HG02981 (cell line): ENCODE results near the gene JPH3.
"Not testable (repeated sequence)": the region's sequence is repeated elsewhere in the genome, so short reads cannot be mapped to it uniquely, and the experiment has no call there.

Experiments used
- ATAC-seq: cut with Tn5 transposase; IDR thresholded peaks from one replicate; pipeline ENCODE4 v1.9.1; 2021; ENCODE audit warnings: mild to moderate bottlenecking, moderate library complexity; ENCODE audit not compliant: unreplicated experiment

JPH3 gene

DNA sequence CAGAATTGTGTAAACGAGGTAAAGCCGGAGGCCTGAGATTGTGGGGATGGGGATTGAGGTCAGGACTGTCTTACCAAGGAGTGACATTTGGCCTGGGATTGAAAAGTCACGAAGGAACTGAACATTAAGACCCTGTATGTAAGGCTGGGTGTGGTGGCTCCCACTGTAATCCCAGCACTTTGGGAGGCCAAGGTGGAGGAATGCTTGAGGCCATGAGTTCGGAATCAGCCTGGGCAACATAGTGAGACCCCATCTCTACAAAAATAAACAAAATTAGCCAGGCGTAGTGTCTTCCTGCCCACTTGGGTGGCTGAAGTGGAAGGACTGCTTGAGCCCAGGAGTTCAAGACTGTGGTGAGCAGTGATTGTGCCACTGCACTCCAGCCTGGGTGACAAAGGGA lies 75.5 kb downstream of the JPH3 start:
- no peak for ATAC-seq

DNA sequence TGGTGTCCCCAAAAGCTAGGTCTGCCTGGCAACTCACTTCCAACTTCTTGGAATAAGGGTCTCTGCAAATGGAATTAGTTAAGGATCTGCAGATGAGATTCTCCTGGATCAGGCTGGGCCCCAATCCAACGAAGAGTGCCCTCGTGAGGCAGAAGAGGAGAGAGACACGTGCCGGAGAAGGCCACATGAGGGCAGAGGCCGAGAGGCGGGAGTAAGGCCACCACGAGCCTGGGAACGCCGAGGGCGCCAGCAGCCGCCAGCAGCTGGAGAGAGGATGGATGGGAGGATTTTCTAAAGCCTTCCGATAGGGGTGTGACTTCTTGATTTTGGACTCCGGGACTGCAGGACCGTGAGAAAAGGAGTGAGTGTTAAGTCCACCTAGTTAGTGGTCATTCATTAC lies 76.3 kb downstream of the JPH3 start:
- no peak for ATAC-seq

DNA sequence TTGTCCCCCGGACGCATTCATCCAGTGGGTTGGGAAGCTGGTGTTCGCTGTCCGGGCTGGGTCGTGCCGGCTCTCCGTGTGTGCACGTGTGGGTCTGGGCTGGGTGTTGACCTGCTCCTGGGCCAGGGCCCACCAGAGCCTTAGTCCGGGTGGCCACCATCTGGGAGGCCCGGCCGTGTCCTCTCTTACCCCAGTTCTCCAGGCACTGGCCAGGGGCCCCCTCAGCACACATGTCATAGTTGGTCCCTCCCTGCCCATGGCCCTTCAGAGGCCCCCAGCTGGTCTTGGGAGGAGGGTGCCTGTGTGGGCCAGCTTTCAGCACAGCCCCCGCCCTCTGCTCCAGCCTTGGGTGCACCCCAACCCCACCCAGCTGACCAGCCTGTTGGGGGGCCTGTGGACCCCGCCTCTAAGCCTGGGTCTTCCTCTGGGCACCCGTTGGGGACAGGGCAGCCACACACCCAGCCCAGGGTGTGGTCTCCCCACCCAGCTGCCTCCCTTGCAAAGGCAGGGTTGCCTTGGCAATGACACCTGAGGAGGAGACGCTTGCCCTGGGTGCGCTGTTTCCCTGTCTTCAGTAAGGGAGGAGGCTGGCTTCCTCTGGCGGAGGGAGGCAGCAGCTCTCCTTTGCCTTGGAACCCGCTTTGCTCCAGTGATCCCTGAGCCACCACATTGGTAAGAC lies 77.4 kb downstream of the JPH3 start:
- ATAC-seq = no peak

DNA sequence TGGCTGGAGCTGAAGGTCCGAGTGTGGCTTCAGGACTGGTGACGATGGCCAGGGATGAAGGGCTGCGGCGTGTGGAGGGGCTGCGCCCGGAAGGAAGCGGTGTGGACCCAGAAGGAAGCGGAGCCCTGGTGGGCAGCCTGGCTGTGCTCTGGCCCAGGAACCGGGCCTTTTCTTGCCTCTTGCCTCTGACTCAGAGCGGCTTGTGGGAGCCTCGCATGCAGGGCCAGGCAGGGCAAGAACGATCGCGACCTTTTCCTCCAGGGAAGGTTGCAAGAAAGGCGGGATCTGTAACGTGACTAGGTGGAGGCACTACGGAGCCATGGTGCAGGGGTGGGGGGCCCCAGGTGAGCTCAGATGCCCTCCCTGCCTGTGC lies 78.0 kb downstream of the JPH3 start:
- no peak for ATAC-seq

DNA sequence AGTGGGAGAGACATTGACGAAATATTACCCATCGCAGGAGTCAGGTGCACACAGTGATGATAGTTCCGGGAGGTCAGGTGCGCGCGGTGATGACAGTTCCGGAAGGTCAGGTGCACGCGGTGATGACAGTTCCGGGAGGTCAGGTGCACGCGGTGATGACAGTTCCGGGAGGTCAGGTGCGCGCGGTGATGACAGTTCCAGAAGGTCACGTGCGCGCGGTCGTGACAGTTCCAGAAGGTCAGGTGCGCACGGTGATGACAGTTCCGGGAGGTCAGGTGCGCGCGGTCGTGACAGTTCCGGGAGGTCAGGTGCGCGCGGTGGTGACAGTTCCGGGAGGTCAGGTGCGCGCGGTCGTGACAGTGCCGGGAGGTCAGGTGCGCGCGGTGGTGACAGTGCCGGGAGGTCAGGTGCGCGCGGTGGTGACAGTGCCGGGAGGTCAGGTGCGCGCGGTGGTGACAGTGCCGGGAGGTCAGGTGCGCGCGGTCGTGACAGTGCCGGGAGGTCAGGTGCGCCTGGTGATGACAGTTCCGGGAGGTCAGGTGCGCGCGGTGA lies 78.8 kb downstream of the JPH3 start:
- not testable (repeated sequence) for ATAC-seq

DNA sequence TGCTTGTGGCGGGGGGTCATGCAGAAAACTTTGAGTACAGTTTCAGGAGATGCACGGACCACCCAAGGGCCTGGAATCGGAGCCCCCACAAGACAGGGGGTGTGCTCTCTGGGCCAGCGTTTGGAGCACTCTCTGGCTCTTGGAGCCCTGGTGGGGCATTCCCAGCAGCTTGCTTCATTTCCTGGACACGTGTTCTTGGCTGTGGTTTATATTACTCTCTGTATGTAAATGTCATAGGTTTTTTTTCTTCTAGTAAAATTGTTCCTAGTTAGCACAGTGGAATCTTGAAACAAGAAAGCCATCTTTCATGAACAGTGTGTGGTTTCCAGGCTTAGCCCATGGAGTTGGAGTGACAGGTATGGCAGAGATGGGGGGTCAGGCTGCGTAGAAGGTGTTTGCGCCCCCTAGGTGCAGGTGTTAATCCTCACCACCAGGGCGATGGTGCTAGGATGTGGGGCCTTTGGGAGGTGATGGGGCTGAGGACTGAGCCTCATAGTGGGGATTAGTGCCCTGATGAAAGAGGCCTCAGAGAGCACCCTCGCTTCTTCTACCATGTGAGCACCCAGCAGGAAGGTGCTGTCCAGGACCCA lies 79.8 kb downstream of the JPH3 start:
- ATAC-seq = no peak

DNA sequence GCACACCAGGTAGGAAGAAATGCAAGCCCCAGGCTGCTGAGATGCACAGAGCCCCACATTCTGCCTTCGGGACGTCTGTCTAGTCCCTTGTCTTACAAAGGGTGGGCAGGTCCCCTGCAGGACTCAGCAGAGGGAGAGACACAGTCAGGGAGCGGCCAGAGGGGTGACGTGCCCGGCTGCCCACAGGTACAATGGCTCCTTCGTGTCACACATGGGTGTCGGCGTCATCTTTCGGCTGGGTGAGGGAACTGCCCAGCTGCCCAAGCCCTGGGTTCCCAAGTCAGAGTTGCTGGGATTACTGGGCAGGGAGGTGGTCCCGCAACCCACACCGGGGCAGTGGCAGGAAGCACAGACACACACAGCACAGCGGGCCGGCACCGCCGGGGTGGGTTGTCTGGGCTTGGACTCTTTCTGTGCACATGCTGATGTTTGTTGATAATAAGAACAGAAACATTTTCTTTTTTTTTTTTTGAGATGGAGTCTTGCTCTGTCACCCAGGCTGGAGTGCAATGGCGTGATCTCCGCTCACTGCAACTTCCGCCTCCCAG lies 80.6 kb downstream of the JPH3 start:
- ATAC-seq = no peak

DNA sequence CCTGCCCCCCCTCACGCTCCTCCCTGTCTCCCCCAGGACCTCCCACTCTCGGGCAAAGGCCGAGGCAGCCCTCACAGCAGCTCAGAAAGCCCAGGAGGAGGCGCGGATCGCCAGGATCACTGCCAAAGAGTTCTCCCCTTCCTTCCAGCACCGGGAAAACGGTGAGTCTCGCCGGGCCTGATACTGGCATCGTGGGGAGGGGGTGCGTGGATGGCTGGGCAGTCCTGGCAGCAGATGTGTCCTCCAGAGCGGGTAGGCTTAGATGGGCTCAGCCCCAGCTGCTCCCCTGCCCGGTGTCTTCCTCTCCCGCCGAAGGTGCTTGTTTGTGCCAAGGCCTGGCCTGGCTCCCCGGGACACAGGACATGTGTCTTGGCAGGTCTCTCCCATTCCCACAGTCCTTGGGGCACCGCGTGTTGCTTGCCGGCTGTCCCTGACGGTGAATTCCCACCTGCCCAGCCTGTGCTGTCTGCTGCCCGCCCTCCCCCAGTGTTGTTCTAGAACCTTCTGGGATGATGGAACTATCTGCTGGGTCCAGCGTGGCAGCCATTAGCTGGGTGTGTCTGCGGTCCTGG lies 81.9 kb downstream of the JPH3 start:
- no peak for ATAC-seq

DNA sequence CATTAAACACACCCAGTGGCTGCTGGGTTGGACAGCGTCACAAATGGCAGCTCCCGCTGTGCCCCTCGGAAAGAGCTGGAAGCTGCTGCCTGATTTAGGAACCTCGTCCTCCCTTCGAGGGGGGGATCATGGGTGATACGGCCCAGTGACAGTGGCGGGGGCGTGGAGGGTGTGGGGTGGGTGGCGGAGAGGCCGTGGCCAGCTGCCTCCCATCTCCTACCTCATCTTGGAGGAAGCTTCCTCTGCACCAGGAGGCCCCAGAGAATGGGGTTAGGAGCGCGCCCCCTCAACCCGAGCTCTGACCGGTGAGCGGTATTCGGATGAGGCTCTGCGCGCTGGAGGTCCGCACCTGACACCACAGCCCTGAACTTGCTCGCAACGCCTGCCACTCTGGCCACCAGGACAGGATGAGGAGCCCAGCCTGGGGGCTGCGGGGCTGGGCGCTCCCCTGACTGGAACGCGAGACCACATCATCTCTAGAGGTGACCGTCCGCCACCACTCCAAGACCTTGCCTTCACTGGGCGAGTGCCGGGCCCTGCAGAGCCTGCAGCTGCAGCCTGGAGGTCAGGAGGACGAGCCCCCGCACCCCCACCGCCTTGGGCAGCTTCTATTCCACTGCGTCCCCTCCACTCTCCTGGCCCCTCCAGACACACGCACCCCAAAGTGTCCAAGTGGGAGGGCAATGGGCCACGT lies 82.5 kb downstream of the JPH3 start:
- ATAC-seq = no peak

DNA sequence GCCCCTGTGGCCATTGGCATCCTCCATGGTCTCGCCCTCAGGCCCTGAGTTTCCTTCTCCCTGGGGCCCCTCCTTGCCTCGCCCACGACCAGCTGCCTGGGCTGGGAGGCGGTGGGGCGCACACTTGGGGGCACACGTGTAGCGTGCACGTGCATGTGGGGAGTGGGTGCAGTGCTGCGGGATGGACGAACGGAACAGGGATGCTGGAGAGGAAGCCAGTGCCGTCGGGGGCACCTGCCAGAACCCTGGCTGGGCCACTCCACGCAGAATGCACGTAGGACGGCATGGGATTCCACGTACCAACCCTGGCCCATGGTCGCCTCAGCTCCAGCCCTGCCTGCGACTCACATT lies 83.1 kb downstream of the JPH3 start:
- no peak for ATAC-seq

DNA sequence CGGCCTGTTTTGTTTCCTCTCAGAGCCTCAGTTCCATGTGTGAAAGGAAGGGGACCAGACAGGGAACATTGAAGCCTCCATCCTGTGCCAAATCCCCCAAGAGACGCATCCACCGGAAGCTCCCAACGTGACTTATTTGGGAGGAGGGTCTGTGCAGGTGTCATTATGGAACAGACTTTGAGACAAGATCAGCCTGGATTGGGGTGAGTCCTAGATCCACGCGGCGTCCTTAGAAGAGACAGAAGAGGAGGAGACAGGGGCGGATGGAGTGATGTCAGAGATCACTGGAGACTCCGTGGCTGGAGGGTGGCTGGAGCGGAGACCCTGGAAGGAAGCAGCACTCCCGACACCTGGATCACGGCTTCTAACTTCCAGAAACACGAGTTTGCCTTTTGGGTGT lies 83.5 kb downstream of the JPH3 start:
- ATAC-seq = no peak

DNA sequence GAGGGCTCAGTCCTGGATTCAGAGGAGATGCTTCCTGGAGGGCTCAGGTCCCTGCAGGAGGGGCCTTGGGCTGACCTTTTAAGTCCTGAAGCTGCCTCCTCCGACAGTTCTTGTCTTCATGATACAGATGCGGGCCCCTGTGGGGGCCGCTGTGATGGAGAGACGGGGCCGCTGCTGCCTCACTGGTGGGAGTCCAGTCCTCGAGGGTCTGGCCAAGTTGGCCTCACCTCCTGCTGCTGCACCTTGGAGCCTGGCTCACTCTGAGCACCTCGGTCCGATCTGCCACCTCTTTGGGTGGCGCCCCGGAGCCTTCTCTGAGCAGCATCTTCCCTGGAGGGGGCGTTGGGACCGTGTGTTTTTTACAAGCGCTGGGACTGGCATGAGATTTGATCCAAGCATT lies 84.4 kb downstream of the JPH3 start:
- no peak for ATAC-seq

DNA sequence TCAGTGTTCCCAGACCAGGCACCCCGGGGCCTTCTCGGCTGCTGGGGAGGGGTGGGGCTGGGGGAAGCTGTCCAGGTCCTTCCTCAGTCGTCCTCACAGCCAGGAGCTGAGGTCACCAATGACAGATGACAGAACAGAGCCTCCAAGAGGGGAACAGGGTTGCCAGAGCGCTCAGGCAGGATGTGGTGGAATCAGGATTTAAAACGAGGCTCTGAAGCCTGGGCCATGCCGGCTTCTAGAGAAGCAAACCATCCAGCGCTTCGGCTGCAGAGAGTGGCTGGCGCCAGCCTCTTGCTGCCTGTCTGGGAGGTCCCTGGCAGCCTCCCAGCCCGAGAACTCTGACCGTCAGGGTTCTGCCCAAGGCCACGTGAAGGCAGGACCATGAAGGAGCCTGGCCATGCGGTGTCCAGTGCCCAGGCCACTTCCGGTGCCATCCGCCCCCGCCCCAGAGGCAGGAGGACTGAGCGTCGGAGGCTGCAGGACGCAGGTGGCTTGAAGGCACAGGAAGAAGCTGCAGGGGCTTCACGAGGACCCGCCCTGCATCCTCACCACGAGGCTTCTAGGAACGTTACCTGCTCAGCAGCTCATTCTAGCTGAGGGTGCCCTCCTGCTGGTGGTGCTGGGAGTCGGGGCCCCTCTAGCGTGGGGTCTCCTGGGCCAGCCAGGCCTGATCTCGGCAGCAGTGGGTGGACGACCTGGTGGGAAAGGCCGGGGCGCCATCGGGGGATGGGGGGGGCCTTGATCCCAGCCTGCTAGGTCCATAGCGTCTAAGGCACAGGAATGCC lies 85.0 kb downstream of the JPH3 start:
- ATAC-seq = no peak

DNA sequence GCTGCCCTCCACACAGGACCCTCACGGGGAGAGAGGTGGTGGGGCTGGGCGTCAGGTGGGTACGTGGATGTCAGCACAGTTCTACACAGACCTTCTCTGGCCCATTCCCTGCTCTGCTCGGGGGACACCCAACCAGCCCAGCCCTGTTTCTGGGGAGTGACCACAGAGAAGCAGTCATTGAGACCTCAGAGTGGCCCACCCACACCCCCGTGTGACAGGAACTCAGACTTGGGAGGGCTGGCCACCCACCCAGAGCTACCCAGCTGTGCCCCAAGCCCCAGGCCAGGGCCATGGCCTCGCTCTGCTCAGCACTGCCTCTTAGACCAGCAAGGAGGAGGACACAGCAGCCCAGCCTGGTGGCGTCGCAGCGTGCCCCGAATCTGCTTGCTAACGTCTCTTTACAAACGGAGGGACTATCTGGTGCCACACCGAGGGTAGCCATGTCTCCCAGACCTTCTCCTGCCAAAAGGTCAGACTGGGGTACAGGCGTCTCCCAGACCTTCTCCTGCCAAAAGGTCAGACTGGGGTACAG lies 85.8 kb downstream of the JPH3 start:
- no peak for ATAC-seq

DNA sequence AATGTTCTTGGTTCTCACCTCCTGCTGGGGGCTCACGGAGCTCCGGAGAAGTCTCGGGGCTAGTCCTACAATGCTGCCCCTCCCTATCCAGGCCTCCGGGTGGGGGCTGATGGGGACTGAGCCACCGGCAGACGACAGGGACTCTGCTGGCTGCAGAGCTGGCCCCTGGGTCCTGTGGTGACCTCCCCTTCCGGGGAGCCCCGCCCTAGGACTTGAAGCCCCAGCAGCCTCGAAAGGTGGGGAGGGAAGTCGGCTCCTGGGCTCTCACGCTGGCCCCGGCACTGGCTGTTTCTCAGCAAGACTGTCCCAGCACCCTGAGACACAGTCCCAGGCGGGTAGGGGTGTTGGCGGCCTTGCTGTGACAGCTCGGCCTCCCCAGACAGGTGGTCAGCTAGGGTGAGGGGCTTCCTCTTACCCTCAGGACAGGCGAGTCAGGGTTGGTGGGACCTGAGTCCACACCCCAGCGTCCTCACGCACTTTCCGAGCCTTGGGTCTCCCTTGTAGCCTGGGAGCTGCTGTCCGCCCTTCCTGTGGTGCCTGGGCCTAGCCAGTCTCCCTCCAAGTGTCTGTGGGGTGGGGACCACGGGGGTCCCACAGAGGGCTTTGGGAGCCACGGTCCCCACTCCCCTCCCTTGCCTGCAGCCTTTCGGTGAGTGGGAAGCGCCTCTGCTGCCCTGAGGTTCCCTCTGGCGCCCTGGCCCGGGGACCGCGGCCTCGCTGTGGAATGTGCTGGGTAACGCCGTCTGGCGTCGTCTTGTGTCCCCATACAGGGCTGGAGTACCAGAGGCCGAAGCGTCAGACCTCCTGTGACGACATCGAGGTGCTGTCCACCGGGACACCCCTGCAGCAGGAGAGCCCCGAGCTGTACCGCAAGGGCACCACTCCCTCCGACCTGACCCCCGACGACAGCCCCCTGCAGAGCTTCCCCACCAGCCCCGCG lies 86.8 kb downstream of the JPH3 start:
- no peak for ATAC-seq

DNA sequence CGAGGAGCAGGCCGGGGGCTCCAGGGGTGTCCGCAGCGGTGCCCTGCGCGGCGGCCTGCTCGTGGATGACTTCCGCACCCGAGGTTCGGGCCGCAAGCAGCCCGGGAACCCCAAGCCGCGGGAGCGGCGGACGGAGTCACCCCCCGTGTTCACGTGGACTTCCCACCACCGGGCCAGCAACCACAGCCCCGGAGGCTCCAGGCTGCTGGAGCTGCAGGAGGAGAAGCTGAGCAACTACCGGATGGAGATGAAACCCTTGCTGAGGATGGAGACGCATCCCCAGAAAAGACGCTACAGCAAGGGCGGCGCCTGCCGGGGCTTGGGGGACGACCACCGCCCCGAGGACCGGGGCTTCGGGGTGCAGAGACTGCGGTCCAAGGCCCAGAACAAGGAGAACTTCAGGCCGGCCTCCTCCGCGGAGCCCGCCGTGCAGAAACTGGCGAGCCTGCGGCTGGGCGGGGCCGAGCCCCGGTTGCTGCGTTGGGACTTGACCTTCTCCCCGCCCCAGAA lies 87.7 kb downstream of the JPH3 start:
- no peak for ATAC-seq

DNA sequence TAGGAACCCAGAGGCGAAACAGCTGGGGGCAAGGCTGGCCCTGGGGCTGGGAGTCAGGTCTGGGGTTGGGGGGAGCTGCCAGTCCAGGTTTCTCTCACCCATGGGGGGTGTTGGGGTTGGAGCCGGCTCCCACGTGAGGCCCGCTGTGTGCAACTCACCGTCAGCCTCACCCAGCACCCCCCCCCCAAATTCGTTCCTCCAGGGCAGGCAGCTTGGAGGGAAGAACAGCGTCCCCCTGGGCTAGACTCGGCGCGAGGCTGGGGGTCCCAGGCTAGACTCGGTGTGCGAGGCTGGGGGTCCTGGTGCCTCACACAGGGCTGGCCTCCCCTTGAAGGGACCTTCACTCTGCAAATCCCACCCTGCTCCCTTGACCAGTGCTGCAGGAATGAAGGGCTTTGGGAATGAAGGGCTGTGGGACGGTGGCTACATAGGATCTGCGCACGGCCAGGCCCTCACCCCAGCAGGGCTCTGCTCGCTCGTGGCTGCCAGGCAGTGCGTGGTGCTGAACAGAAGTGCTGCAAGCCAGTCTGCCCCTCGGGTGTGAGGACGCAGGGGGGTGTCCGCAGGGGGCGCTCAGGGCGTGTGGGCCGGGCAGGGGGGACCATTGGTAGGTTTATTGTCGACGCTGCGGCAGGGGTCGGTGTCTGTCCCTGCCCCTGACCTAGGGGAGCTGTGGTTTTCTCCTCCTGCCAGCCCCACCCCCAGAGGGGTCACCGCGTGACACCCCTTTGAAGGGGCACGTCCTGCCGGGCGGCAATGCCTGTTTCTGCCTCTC lies 88.8 kb downstream of the JPH3 start:
- ATAC-seq = no peak

DNA sequence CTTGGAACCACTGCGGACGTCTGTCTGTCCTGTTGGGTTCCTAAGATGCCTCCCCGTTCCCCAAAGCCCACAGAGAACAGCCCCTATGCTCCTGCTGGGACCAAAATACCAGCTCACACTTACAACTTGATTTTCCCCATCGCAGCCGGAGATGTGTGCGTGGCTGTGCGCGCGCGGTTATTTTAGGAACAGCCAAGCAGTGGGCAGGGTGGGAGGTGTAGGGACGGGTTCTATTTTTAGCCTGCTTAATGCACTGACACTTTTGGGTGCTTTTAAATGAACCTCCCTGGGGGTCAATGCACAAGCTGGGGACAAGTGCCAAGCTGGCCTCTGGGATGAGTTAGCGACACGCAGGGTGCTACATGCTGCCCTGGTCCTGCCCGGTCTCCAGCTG lies 89.4 kb downstream of the JPH3 start:
- ATAC-seq = no peak

DNA sequence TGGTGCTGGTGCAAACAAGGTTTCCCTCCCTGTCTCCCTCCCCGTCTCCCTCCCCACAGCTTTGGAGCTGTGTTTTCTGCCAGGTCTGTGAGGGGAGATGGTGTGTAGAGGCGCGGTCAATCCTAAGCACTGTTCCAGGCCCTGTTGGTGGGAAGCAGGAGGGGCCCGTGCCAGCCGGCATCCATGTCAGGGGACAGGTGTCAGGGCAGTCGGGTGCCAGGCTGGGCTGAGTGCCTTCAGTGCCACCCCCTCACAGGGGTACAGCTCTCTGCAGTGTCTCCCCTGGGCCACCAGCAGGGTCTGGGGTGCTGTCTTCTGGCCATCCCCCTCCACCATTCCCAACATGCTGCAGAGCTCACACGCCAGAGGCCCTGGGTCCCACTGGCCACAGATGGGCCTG lies 89.9 kb downstream of the JPH3 start:
- ATAC-seq = no peak
